H9 (cell line): ENCODE results near the gene ABI3. TPM values are rescaled to one million over a fixed set of nuclear protein-coding genes. Genes with fewer than 3 reads are reported as not detected.

ENCODE experiments used
- DNase-seq: peaks from one replicate; pipeline ENCODE4 v3.0.0-alpha.2; 2017
- H2AFZ ChIP-seq: one replicate; pipeline ENCODE4 v1.6.1; 2013; ENCODE audit warnings: mild to moderate bottlenecking, low read length, control low read depth, moderate library complexity
- H2AK5ac ChIP-seq: 2 replicates; pipeline ENCODE4 v1.6.1; 2013; ENCODE audit warnings: low read length, control low read depth, mixed read lengths; ENCODE audit not compliant: insufficient read length
- H2BK120ac ChIP-seq: one replicate; pipeline ENCODE4 v1.6.1; 2013; ENCODE audit warnings: low read depth, mild to moderate bottlenecking, low read length, control low read depth, inconsistent platforms; ENCODE audit not compliant: poor library complexity, severe bottlenecking
- H2BK12ac ChIP-seq: 2 replicates; pipeline ENCODE4 v1.6.1; 2013; ENCODE audit warnings: low read length, control low read depth, mixed read lengths, low read depth; ENCODE audit not compliant: insufficient read length
- H2BK15ac ChIP-seq: 2 replicates; pipeline ENCODE4 v1.6.1; 2013; ENCODE audit warnings: low read depth, low read length, control low read depth
- H2BK20ac ChIP-seq: one replicate; pipeline ENCODE4 v1.6.1; 2013; ENCODE audit warnings: low read depth, mild to moderate bottlenecking, low read length, control low read depth, inconsistent platforms; ENCODE audit not compliant: poor library complexity, severe bottlenecking
- H2BK5ac ChIP-seq: 2 replicates; pipeline ENCODE4 v1.6.1; 2013; ENCODE audit warnings: low read length, control low read depth, mixed read lengths; ENCODE audit not compliant: insufficient read length
- H3K14ac ChIP-seq: 2 replicates; pipeline ENCODE4 v1.6.1; 2013; ENCODE audit warnings: low read length, control low read depth; ENCODE audit not compliant: insufficient read depth
- H3K18ac ChIP-seq: 2 replicates; pipeline ENCODE4 v1.6.1; 2013; ENCODE audit warnings: low read depth, mild to moderate bottlenecking, mixed read lengths, low read length, control low read depth; ENCODE audit not compliant: insufficient read length
- H3K23ac ChIP-seq: 2 replicates; pipeline ENCODE4 v1.6.1; 2013; ENCODE audit warnings: low read length, control low read depth, mixed read lengths, low read depth; ENCODE audit not compliant: insufficient read length
- H3K23me2 ChIP-seq: 2 replicates; pipeline ENCODE4 v1.6.1; 2013; ENCODE audit warnings: low read depth, mild to moderate bottlenecking, mixed read lengths, low read length, control low read depth; ENCODE audit not compliant: insufficient read length, poor library complexity, severe bottlenecking
- H3K27ac ChIP-seq: 2 replicates; pipeline ENCODE4 v1.5.1; 2013; ENCODE audit warnings: low read length, control low read depth, mixed read lengths, low read depth; ENCODE audit not compliant: insufficient read length
- H3K27me3 ChIP-seq: 2 replicates; pipeline ENCODE4 v1.6.1; 2013; ENCODE audit warnings: low read length, control low read depth, inconsistent platforms; ENCODE audit not compliant: insufficient read depth
- H3K4ac ChIP-seq: 2 replicates; pipeline ENCODE4 v1.6.1; 2013; ENCODE audit warnings: low read depth, mild to moderate bottlenecking, control low read depth, inconsistent platforms, low read length, moderate library complexity
- H3K4me1 ChIP-seq: 2 replicates; pipeline ENCODE4 v1.6.1; 2013; ENCODE audit warnings: low read length, control low read depth, inconsistent platforms; ENCODE audit not compliant: insufficient read depth
- H3K4me2 ChIP-seq: 2 replicates; pipeline ENCODE4 v1.6.1; 2013; ENCODE audit warnings: low read length, control low read depth, mixed read lengths; ENCODE audit not compliant: insufficient read length, insufficient read depth
- H3K56ac ChIP-seq: 2 replicates; pipeline ENCODE4 v1.6.1; 2013; ENCODE audit warnings: low read depth, mild to moderate bottlenecking, mixed read lengths, low read length, control low read depth; ENCODE audit not compliant: insufficient read length
- H3K79me1 ChIP-seq: 2 replicates; pipeline ENCODE4 v1.6.1; 2013; ENCODE audit warnings: low read depth, mild to moderate bottlenecking, moderate library complexity, low read length, control low read depth, inconsistent platforms; ENCODE audit not compliant: insufficient read depth, poor library complexity, severe bottlenecking
- H3K79me2 ChIP-seq: 2 replicates; pipeline ENCODE4 v1.6.1; 2013; ENCODE audit warnings: low read length, control low read depth, inconsistent platforms; ENCODE audit not compliant: insufficient read depth
- H3K9ac ChIP-seq: 2 replicates; pipeline ENCODE4 v1.6.1; 2013; ENCODE audit warnings: low read length, control low read depth, mixed read lengths; ENCODE audit not compliant: insufficient read length; ENCODE audit errors: extremely low read depth
- H3K9me3 ChIP-seq: one replicate; pipeline ENCODE4 v1.6.1; 2013; ENCODE audit warnings: low read depth, low read length, inconsistent platforms; ENCODE audit not compliant: control insufficient read depth
- H3T11ph ChIP-seq: one replicate; pipeline ENCODE4 v1.6.1; 2013; ENCODE audit warnings: mild to moderate bottlenecking, low read length, control low read depth, inconsistent platforms
- H4K20me1 ChIP-seq: one replicate; pipeline ENCODE4 v1.6.1; 2013; ENCODE audit not compliant: control insufficient read depth, insufficient read length, insufficient read depth
- H4K5ac ChIP-seq: 2 replicates; pipeline ENCODE4 v1.6.1; 2013; ENCODE audit warnings: low read depth, mild to moderate bottlenecking, mixed read lengths, low read length, control low read depth; ENCODE audit not compliant: insufficient read length
- H4K8ac ChIP-seq: replicated peaks from 2 replicates; pipeline ENCODE4 v1.6.1; 2013; ENCODE audit warnings: low read length, control low read depth, mixed read lengths, low read depth; ENCODE audit not compliant: insufficient read length
- H4K91ac ChIP-seq: 2 replicates; pipeline ENCODE4 v1.6.1; 2013; ENCODE audit warnings: low read depth, mild to moderate bottlenecking, moderate library complexity, mixed read lengths, low read length, control low read depth; ENCODE audit not compliant: insufficient read length
- H3K27ac Mint-ChIP-seq, 3 experiments: 2 replicates in 2 of 3; 3 replicates in 1 of 3; pipeline ENCODE4 v1.8.0; 2020 to 2021; ENCODE audit warnings: mixed read lengths in 3 of 3, mild to moderate bottlenecking in 1 of 3, moderate library complexity in 1 of 3
- H3K27me3 Mint-ChIP-seq: 2 replicates; pipeline ENCODE4 v1.8.0; 2021; ENCODE audit warnings: low read depth, mild to moderate bottlenecking, moderate library complexity, mixed read lengths
- H3K36me3 Mint-ChIP-seq, 3 experiments: 2 replicates in 2 of 3; 3 replicates in 1 of 3; pipeline ENCODE4 v1.8.0; 2020 to 2021; ENCODE audit warnings: low read depth in 3 of 3, mixed read lengths in 3 of 3; ENCODE audit not compliant: insufficient read depth in 1 of 3
- H3K4me1 Mint-ChIP-seq, 2 experiments: 2 replicates each; pipeline ENCODE4 v1.8.0; 2020; ENCODE audit warnings: mixed read lengths in 2 of 2
- H3K4me3 Mint-ChIP-seq, 2 experiments: 2 replicates in 1 of 2; 3 replicates in 1 of 2; pipeline ENCODE4 v1.8.0; 2020 to 2021; ENCODE audit warnings: mild to moderate bottlenecking in 2 of 2, mixed read lengths in 2 of 2, moderate library complexity in 1 of 2
- H3K9me3 Mint-ChIP-seq, 2 experiments: 2 replicates in 1 of 2; 3 replicates in 1 of 2; pipeline ENCODE4 v1.8.0; 2020; ENCODE audit warnings: mild to moderate bottlenecking in 2 of 2, mixed read lengths in 2 of 2, moderate library complexity in 1 of 2
- WGBS: extraction: QIAGEN DNeasy Blood & Tissue Kit; methylation state at CpG from one replicate; pipeline ENCODE4 v1.1.7; 2013; ENCODE audit warnings: missing lambda C conversion rate, low lambda C conversion rate, mixed read lengths; ENCODE audit not compliant: insufficient read length; ENCODE audit errors: extremely low coverage; 5-methylcytosine and 5-hydroxymethylcytosine counted together
- total RNA-seq: library from RNA; stranded (reverse); gene quantifications from 2 replicates; pipeline ENCODE4 v1.2.1, GENCODE V29; 2021
- TF ChIP-seq, protein P1 (sequence below): fragments of 200-600 bp; sonication (generic); conservative IDR thresholded peaks from 3 replicates; pipeline ENCODE4 v1.8.0; 2021; ENCODE audit warnings: antibody characterized with exemption, mild to moderate bottlenecking

Gene ABI3
- total RNA-seq, 1 experiment from 2014 or later = 2.1 TPM

DNA sequence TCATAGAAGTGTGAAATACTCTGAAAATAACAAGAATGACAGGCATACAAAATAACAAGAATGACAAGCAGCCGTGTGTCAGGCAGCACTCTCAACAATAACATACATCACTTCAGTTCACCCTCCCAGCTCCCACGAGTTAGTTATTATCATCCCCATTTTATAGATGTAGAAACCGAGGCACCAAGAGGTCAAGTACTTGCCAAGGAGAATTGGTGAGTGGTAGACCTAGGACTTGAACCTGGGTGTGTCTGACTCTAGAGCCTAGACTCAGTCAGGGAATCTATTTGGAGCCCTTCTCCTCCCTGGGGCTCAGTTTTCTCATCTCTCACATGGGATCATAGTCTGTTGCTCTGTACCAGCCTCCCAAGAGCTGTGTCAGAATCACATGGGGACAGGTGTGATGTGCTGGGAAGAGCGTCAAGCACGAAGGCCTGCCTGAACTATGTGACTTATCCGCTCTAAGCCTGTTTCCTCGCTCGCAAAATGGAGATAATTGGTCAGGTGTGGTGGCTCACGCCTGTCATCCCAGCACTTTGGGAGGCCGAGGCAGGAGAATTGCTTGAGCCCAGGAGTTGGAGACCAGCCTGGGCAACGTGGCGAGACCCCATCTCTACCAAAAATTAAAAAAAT is 39.5 kb downstream of the ABI3 start:
- Histone ChIP-seq H2BK15ac (no peak overlapping the region), H3K23me2 (no peaks in the 10 kb centered on the region), H3K27ac (no peak overlapping the region), H4K8ac (no peak overlapping the region), H3K18ac (no peak overlapping the region), H3K4me2 (no peak overlapping the region), H2BK12ac (no peak overlapping the region), H2BK20ac (no peak overlapping the region), H3K14ac (no peak overlapping the region), H3K56ac (no peak overlapping the region), H3K9me3 (no peaks in the 10 kb centered on the region), H2AFZ (no peak overlapping the region), H4K20me1 (no peaks in the 10 kb centered on the region), H3K79me1 (no peaks in the 10 kb centered on the region), H3K27me3 (no peaks in the 10 kb centered on the region), H4K91ac (no peak overlapping the region), H3K23ac (no peak overlapping the region), H3K79me2 (no peaks in the 10 kb centered on the region), H3K4ac (no peak overlapping the region), H2BK5ac (no peak overlapping the region), H4K5ac (no peak overlapping the region), H3K9ac (no peak overlapping the region), H2BK120ac (no peak overlapping the region), H3T11ph (no peak overlapping the region), H3K4me1 (no peaks in the 10 kb centered on the region), H2AK5ac (no peak overlapping the region)
- no peak for DNase-seq
- TF ChIP-seq, protein P1, sequence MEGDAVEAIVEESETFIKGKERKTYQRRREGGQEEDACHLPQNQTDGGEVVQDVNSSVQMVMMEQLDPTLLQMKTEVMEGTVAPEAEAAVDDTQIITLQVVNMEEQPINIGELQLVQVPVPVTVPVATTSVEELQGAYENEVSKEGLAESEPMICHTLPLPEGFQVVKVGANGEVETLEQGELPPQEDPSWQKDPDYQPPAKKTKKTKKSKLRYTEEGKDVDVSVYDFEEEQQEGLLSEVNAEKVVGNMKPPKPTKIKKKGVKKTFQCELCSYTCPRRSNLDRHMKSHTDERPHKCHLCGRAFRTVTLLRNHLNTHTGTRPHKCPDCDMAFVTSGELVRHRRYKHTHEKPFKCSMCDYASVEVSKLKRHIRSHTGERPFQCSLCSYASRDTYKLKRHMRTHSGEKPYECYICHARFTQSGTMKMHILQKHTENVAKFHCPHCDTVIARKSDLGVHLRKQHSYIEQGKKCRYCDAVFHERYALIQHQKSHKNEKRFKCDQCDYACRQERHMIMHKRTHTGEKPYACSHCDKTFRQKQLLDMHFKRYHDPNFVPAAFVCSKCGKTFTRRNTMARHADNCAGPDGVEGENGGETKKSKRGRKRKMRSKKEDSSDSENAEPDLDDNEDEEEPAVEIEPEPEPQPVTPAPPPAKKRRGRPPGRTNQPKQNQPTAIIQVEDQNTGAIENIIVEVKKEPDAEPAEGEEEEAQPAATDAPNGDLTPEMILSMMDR = no peak
- Mint-ChIP-seq H3K27me3 (peaks cover 4% of the 10 kb centered on the region), H3K9me3 (no peaks in the 10 kb centered on the region), H3K4me3 (no peak overlapping the region), H3K36me3 (no peaks in the 10 kb centered on the region), H3K27ac (no peak overlapping the region), H3K4me1 (peaks cover 4% of the 10 kb centered on the region in 2 experiments; a peak in 1 of 4 replicates)
- WGBS = no CpG with 5 or more reads among the region's 12 CpGs
